Measurements from ENCODE around the gene ONECUT3.
A peak's percentile ranks its signal among the peaks of the same experiment; 100 is the strongest.
"Not testable (repeated sequence)": the region's sequence is repeated elsewhere in the genome, so short reads cannot be mapped to it uniquely, and the experiment has no call there.

The ONECUT3 gene

DNA sequence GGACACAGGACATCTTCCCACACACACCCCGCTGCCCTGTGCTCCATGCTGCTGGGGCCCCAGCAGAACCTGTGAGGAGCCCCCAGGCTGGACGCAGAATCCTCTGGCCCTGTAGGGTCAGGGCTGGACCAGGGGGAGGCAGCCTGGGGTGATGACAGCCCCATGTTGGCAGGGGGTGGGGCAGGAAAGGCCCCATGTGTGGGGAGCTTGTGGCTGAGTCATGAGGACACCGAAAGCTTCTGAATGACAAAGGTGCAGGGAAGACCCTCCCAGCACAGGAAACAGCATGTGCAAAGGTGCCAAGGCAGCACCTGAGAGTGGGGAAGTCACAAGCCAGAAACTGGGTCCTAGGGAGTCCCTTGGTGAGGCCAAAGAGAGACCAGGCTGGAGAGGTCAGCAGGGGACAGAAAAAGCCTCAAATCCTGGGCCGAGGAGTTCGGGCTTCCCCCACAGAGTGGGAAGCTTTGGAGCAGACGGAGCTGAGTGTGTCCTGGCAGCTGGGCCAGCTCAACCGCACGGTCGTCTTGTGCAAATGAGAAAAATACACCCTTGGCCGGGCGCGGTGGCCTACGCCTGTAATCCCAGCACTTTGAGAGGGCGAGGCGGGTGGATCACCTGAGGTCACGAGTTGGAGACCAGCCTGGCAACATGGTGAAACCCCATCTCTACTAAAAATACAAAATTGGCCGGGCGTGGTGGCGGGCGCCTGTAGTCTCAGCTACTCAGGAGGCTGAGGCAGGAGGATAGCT is 41.3 kb downstream of the ONECUT3 start:
- DNase-seq (ENCODE audit: low spot score): no peak

DNA sequence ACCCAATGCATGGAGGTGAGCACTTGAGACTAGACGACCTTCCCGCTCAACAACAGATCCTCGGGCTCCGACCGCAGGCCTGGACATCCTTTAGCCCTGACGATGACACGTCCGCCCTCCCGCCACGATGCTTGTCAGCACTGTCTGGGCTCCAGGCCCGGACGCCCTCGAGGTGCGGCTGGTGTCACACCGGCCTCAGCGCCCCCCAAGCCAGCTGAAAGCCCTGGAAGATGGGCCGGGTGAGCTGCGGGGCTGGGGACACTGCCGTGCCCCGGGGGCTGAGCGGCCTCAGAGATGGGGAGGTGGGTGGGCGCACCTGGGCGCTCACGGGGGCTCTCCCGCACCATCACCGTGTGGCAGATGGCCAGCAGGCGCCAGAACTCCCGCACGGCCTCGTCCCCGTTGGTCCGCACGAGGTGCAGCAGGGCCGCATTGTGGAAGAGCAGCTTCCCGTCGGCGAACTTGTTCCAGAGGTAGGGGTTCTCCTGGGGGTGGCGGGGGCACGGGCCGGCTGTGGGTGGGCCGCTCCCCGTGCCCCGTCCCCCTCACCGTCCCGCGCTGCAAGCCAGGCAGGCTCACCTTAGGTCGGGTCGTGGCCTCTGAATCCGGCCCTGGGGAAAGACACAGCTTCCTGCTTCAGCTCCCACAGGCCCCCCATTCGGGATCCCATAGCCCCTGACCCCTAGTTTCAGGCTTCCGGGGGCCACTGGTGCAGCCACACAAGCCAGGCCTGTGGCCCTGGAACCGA is 43.3 kb downstream of the ONECUT3 start:
- no peak for DNase-seq (ENCODE audit: low spot score)

GRCh38 chr19:1797313-1797712 is 44.0 kb downstream of the ONECUT3 start:
- not testable (repeated sequence) for DNase-seq (ENCODE audit: low spot score)

- no peak for DNase-seq (ENCODE audit: low spot score)
Measured at GRCh38 chr19:1799695-1800342, 46.5 kb downstream of the ONECUT3 start.

GRCh38 chr19:1804858-1805257 is 51.6 kb downstream of the ONECUT3 start:
- no peak for DNase-seq (ENCODE audit: low spot score)

DNA sequence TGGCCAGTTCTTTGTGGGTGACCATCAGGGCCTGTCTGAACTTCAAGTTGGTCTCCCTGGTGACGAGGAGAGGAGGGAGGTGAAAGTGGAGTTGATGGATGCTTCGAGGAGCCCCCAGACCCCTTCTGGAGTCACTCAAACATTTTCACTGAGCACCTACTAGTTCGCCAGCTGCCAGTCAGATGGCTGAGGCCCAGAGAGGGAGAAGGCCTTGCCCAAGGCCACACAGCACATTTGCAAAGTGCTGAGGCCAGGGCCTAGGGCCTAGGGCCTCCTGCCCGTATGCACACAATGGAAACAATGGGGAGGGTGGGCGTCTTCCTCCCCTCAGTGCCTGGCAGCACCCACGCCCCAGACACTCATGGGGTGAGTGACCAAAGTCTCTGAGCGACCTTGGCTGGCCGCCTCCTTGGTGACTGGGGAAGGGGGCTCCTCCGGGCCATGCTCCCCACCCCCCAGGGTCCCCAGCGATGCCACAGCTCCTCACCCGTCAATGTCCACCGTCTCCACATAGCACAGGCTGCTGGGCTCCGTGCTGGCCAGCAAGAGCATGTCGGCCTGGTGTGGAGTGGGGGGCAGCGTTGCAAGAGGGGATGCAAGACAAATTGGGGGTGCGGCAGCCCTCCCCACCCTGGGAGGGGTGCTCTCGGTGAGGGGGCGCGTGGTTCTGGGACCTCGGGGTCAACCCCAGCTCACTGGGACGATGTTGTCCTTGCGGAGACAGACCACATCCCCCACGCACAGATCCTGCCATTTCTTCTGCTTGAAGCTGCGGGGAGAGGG is 52.3 kb downstream of the ONECUT3 start:
- DNase-seq (ENCODE audit: low spot score): no peak

- no peak for DNase-seq (ENCODE audit: low spot score)
Measured at GRCh38 chr19:1806184-1807029, 53.1 kb downstream of the ONECUT3 start.

GRCh38 chr19:1807030-1807694 is 53.9 kb downstream of the ONECUT3 start:
- DNase-seq (ENCODE audit: low spot score): no peak

DNA sequence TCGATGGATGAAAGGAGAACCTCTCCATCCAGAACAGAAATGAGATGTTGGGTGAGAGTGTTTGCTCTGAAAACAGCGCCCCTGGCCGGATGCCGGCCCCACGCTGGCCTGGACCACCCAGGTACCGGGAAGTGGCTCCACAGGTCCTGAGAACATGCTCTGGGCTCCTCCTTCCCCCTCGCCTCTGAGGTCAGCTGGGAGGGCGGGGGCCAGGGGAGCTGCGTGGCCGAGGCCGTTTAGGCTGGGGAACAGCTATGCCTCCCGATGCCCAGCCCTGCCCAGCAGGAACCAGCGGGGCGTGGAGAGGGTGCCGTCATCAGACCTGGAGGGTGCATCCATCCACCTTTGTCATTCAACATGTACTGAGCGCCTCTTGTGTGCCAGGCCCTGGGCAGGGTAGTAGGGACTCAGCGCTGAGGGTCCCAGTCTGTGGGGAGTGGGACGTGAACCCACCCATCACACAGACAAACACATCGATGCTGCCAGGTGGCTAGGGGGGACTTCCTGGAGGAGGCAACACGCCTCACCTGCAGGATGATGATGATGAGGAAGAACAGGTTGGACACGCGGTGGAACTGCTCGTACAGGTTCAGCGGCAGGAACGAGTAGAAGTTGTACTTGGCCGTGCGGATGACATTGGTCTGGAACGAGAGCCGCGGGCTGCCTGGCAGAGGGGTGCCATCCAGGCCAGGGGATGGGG is 54.5 kb downstream of the ONECUT3 start:
- no peak for DNase-seq (ENCODE audit: low spot score)

DNA sequence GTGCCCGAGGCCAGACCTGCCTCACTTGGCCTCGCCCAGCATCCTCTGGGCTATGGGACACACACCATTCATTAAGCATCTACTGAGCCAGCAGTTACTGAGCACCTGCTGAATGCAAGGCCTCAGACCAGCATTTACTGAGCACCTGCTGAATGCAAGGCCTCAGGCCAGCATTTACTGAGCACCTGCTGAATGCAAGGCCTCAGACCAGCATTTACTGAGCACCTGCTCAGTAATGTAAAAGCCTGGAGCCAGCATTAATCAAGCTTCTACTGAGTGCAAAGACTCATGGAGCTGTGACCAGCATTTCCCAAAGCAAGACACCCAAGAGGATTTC is 55.1 kb downstream of the ONECUT3 start:
- DNase-seq (ENCODE audit: low spot score): no peak

GRCh38 chr19:1809678-1810077 is 56.4 kb downstream of the ONECUT3 start:
- no peak for DNase-seq (ENCODE audit: low spot score)

DNA sequence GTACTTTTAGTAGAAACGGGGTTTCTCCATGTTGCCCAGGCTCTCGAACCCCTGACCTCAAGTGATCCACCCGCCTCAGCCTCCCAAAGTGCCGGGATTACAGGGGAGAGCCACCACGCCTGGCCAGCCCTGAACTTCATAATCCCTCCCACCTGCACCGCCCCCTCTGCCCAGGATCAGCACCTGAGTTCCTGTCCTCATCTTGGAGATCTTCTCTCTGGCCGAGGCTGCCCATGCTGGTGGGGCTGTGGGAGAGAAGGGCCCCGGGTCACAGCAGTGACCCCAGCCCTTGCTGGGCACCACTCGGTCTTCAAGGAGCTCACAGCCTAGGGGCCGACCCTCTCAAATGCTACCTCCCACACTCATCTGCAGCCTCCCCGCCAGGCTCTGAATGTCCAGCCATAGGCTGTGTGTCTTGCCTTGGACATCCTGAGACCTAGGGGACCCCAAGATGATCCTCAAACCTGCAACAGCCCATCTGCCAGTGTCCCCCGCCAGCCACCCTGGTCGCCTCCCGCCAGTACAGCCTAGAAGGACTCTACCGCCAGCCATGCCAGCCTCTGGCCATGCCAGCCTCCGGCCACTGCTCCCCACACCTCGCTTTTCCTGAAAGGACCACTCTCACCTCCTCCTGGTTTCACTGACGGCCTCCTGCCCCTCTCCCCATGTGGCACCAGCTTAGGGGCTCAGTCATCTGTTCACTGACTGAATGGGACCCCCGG is 57.3 kb downstream of the ONECUT3 start:
- no peak for DNase-seq (ENCODE audit: low spot score)

- peak; percentile 67 for DNase-seq (ENCODE audit: low spot score)
Measured at GRCh38 chr19:1811472-1811894, 58.2 kb downstream of the ONECUT3 start.

DNA sequence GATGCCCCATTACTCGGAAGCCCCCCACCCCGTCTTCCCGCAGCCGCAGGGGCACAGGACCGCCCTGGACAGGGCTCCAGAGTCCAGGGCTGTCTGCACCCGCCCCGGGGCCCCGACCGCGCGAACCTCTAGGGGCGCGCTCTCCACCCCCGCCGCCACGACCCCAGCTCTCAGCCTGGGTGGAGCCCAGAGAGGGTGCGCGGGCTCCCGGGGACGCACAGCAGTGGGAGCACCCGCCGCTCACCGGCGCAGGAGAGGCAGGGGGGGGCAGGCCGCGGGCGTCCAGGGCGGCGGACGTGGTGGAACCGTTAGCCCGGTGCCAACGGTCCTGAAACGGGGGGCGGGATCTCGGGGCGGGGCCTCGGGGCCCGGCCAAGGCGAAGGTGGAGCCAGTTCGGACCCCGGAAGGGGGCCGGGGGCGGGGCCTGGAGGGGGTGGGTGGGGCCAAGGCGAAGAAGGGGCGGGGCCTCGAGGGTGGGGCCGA is 58.7 kb downstream of the ONECUT3 start, which contains the start of gene ATP8B3:
TSS of gene ATP8B3 (minus strand) at position 335 of the 484 bp plus-strand sequence. CDS start 540 bp downstream, outside the sequence.
- DNase-seq (ENCODE audit: low spot score): peak; percentile 100

- peak; percentile 93 for DNase-seq (ENCODE audit: low spot score)
Measured at GRCh38 chr19:1812426-1813191, 59.3 kb downstream of the ONECUT3 start.

DNA sequence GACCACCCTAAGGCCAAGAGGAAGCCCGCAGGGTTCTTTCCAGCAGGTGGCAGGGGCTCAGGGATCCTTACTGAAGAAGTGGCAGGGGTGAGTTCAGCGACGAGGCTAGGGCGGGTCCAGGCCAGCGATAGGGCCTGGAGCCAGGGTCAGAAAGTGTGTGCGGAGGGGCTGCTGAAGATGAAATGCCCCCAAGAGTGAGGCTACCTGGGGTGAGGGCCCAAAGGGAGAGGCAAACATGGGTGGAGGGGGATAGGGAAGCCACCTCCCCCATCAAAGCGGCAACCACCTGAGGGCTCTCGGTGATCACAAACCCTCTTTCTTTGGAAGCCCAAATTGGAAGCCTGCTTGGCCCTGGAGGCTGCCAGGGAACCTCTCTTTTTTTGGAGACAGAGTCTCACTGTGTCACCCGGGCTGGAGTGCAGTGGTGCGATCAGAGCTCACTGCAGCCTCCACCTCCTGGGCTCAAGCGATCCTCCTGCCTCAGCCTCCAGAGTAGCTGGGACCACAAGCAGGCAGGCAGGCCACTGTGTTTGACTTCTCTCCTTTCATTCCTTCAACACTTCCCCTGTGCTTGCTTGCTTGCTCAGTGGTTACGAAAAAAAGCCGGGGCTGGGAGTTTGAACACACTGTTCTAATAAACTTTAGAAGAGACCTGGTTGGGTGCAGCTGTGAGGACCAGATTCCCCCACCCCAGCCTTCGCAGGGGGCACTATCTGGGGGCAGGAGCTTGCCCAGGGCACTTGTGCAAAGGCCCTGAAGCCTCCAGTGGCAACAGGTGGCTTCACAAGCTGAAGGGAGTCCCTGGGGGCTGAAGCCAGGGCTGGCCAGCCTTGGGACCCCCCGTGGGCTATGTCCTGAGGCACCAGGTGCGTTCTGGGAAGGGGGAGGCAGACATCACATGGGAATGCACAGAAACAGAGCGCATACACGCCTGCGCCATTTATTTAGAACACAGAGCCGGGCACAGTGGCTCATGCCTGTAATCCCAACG is 60.2 kb downstream of the ONECUT3 start:
- DNase-seq (ENCODE audit: low spot score): no peak

DNA sequence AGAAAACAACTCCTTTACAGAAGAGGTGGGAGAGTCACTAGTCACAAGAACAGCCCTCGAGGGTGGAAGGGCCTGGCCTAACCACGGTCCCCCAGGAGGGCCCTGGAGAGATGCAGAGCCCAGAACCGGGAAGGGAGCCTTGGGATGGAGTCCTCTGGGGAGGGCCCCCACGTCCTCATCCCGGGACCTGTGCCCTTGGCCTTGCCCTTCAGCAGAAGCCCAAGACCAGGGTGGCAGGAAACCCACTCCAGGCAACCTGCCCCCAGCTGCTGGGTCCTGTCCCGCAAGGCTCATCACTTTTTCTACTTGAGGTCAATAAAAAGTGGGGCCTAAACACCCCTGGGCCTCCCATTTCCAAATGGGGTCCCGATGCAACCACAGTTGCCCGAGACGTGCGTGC is 61.1 kb downstream of the ONECUT3 start:
- DNase-seq (ENCODE audit: low spot score): no peak
